HG02571 (cell line): ENCODE results near the gene NQO2.

Source experiments
- ATAC-seq: cut with Tn5 transposase; IDR thresholded peaks from one replicate; pipeline ENCODE4 v1.9.1; 2021; ENCODE audit warnings: mild to moderate bottlenecking, moderate library complexity; ENCODE audit not compliant: unreplicated experiment

The NQO2 gene, protein sequence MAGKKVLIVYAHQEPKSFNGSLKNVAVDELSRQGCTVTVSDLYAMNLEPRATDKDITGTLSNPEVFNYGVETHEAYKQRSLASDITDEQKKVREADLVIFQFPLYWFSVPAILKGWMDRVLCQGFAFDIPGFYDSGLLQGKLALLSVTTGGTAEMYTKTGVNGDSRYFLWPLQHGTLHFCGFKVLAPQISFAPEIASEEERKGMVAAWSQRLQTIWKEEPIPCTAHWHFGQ

DNA sequence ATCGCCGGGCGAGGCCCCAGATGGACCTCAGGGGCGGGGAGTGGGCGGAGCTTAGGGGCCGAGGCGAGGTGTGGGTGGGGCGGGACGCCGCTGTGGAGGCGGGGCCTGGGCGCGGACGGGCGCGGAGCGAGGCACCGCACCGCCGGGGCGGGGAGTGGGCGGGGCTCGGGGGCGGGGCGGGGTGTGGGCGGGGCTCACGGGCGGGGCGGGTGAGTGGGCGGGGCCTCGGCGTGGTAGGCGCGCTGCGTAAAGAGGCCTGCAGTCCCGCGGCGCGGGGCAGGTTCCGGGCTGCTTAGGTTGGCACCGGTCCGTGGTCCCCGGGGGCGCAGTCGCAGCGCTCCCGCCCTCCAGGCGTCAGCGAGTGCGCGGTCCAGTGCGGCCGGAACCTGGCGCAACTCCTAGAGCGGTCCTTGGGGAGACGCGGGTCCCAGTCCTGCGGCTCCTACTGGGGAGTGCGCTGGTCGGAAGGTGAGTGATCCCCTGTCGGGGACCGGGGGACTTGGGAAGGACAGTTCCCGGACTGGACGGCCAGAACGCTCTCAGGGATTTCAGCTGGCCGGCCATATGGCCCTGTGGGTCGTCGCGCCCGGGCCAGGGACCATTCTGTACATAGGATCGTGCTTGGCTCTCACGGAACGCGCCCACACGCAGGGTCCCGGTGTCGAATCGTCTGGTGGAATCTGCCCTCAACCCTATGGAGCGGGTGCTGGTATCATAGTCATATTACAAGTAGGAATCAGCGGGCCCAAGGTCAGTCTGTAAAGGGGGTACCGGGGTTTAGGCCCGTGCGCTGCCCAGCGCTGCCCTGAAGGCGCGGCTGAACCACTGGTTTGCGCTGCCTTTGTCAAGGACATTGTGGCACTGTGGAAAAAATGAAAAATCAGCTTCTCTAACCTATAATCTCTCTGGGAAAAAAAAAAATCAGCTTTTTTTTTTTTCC, at the start of gene NQO2:
TSS of gene NQO2 (plus strand) at position 277 of the 940 bp plus-strand sequence. CDS start 6,659 bp downstream, outside the sequence.
- ATAC-seq, result peak; percentile 69

DNA sequence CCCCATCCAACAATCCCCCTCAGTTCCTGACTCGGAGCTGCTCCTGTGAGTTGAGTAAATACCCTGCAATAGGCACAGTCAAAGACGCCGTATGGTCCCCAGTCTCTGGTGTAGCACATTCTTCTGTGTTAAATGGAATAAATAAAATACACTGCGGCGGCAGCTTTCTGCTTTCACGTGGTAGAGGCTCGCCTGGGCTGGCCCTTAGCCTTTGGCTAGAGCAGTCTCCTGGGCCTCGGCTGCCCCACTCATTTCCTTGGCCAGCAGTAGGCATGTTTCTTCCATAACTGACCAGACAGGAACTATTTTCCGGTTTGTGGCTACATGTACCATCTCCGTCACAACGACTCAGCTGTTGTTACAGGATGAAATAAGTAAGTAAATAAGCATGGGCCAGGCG, 49.0 kb upstream of the NQO2 start:
- no peak for ATAC-seq

DNA sequence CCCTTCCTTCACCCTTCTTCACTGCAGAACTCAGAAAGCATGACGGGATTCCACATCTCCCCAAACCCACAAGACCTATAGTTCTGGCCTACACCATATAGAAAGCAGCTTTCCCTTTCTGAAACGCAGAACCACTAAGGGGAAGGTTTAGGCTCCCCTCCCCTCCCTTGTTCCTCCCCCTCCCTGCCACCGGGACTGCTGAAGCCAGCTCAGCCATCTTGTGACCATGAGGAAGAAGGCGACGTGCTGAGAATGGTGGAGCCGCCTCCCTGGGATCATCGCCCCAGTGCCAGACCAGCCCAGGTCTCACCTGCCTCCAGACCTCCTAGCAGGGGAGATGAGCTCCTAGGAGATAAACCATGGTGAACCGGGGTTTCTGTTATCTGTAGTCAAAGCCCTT, 48.0 kb upstream of the NQO2 start:
- no peak for ATAC-seq

DNA sequence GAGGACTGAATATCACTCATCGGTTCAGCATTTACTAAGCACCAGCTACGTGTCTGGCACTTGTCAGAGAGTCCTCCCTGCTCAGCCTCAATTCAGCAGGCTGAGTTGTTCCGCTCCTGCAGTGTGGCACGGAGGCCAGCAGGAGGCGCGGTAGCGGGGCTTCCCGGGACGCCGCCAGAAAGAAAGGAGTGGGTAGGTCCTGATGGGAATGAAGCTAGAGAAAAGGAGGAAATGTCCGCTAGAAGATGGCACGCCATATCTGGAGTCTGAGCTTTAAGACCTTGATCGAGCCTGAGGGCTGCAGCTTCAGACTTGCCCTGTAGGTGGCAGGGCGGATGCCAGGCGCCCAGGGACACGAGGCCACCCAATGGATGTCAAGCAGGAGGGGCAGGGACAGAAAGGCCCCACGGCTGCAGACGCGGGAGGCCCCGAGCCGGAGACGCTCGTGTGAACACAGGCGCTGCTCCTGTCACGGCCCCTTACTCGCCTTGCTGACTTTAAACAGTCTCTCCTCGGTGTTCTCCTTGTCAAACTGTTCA, 47.1 kb upstream of the NQO2 start:
- no peak for ATAC-seq

DNA sequence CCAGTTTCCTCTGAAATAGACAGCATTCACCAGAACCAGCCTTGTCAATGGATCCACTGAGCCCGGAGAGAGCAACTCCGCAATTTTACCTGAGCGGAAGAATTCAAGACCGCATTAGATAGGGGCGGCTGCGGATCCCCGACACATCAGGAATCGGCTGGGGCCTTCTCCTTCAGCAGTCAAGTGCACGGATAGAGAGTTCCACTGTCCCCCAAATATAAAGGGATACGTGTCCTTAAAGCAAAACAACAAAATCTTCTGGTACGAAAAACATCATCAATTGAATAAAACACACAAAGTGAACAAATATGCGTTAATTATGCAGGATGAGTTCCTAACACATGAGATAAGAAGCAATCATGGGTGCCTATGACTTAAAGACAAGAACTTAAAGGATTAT, 46.6 kb upstream of the NQO2 start:
- ATAC-seq, result no peak

DNA sequence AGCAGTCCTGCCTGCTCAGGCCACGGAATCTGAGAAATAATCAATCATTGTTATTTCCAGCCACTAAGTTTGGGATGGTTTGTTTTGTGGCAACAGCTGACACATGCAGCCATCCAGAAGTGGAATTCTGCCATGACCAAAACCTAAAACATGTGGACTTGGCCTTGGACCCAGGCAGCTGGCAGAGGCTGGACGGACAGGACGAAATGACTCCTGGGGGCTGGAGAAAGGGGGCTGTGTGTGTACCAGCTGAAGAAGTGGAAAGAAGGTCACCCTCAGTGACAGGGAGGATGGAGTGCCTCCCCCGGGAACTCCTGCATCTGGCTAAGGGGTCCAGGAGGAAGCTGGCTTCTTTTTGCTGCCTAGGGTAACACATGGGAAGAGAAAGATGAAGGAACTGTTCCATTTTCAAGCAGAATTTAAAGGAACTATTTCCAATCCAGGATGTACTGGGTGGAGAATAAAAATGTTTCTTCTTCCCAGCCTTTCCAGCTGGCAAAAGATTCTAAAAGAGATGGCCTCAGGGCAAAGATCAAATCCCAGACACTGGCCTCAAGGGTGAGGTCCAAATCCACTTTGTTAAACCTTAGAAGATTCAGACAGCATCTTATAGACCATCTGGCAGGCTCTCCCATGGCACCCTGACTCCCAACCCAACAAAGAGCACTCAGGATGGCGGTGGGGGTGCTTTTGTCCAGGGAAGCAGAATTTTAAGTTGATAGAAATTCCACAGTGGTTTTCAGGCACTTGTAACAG, 42.6 kb upstream of the NQO2 start:
- no peak for ATAC-seq

DNA sequence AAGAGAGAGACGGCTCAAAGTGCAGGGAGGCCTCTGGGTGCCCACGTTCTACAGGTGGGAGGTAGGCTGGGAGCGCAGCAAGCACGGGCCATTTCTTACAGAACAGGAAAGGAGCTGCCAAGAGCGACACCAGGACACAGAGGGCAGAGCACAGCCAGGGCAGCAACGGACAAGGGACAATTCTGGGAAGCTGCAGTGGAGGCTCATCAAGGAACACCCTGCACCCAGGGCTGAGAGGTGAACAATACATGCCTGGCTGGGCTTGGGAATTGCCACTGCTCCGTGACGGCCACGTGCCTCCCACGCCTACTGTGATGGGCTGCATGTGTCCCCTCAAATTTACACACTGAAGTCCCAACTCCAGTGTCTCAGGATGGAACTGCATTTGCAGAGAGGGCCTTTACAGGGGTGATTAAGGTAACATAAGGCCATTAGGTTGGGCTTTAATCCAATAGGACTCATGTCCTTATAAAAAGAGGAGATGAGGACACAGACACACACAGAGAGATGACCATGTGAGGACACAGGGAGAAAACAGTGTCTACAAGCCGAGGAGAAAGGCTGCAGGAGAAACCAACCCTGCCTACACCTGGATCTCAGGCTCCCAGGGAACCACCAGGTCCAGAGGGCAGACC, 41.9 kb upstream of the NQO2 start:
- ATAC-seq, result no peak

DNA sequence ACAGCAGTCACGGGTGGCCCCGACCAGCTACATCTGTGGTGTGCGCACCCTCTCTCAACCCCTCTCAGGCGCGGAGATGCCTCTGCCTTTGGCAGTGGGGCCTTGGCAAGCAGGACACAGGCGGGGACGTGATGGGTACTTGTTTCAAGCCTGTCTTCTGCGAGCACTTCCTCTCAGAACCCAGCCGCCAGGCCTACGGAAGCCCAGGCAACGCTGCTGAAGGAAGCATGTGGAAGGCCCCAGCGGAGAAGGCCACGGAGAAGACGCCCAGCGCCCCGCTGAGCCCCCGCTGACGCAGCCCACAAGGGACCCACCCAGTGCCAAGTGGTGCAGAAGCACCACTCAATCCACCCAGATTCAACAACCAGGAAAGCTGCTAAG, 41.4 kb upstream of the NQO2 start:
- no peak for ATAC-seq

DNA sequence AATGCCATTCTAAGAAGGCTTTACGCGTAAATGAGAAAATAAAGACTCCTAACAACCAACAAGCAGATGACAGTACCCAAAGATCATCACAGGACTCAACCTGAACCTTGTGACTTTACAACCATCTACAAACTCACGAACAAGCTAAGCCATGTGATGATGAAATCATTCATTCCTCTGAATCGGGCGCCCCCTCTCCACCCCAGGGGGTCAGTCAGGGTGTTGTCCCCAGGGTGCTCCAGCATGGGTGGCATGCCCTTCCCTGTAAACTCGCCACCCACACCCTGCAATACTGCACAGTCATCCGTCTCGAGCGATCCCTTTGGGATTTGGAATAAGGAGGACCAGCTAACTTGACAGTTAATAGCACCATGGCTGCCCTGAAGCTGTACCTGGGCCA, 40.9 kb upstream of the NQO2 start:
- ATAC-seq, result no peak

DNA sequence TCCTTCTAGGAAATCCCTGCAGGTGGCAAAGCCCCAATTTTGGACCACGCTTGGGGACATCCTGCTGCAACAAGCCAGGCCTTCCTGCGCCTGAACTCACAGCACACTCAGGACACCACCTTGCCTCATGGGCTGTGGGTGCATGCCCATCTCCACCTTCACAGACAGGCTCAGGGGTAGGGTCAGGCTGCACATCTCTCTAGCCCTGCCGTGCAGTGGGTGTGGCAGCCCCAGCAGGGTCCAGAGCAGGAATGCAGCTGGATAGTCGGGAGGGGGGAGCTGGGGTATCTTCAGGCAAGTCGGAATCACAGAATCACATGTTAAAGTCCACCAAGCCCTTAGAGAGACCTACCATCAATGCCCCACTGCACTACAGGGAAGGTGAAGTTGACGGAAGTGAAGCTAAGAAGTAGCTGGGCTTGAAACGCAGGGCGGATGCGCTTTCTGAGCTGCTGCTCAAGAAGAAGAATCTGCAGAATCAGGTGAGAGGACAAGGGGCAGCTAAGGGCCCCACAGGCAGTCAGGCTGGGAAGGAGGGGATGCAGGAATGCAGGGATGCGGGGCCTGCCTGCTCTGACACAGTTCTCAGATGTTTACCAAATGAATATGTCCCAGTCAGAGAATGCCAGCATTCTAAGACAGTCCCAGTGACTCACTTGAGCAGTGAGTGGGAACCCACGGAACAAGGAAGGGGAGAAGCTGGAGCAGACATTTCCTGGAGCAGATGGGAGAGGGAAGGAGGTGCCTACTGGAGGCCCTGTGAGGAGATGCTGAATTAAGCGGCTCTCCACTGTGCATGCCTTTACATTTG, 39.6 kb upstream of the NQO2 start:
- ATAC-seq, result no peak

DNA sequence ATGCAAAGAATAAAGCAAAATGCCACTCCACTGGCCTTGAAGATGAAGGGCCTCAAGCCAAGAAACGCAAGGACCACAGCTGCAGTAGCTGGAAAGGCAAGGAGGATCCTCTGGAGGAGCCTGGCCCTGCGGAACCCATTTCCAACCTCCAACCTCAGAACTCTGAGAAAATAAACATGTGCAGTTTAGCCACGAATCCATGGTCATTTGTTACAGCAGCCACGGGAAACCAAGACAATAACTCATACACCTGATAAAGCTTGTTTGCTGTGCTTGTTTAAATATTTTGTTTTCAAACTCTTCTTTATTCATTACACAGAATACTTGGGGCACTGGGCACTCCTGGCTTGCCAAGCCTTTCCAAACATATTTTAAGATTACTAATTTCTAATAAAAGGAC, 38.8 kb upstream of the NQO2 start:
- no peak for ATAC-seq

DNA sequence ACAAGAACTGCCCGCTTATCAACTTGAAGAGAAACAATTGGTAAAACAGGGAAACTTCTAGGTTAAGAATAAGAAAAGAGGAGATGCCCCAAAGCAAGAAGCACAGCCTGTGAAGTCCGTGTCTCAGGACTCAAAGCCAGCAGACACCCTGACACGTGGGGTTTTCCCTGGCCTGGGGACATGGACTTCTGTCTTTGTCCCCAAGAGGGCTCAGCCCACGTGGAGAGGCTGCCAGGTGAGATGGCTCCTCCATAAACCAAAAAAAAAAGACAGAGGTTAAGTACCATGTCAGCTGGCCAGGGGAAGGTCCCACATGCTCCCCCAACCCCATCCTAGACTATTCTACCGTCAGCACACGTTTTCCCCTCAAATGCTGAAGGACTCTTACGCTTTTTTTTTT, 38.2 kb upstream of the NQO2 start:
- no peak for ATAC-seq

DNA sequence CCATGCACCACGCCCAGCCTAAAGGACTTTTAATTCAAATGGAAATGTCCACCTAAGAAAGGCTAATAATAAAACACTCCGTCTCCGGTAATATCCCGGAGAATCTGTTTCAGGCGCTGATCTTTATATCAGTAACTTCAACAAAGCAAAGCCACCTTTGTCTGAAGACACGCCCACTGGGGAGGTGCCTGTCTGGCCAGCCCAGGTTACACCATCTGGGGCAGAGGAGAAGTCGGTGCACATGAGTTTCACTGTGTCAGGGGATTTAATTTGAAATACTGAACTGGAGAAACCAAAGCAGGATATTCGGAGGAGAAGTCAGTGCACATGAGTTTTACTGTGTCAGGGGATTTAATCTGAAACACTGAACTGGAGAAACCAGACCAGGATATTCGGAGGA, 37.7 kb upstream of the NQO2 start:
- no peak for ATAC-seq

DNA sequence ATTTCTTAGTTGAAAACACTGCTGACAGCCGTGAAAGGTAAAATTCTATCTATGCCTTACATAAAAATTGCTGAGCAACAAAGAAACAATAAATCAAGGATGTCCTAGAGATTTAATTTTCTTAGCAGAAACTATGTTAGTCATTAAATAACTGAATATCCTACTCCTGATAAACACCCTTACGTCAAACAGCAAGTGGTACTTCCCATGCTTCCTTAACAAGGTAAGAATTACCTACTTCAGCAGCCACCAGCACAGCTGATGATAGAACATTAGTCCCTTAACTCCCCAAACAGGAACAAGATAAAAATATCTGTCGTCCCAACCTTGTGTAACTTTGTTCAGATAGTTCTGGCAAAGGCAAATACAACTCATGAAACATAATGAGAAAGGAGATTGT, 37.1 kb upstream of the NQO2 start:
- no peak for ATAC-seq

DNA sequence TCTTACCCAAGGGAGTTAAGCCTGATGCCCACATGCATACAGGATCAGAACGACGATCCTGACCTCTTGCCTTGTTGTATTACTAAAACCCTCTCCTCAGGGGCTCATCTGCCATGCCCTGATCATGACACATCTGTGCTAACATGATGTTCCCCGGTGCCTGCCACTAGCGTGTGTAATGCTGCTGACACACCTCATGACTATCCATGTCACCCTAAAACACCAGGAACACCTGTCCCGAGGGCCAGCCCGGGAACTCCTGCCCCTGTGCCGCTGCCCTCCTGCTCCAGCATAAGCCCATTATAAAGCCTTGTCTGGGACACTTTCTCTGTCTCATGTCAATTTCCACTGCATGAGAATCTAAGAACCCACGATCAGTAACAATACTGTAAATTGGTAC, 35.9 kb upstream of the NQO2 start:
- no peak for ATAC-seq

DNA sequence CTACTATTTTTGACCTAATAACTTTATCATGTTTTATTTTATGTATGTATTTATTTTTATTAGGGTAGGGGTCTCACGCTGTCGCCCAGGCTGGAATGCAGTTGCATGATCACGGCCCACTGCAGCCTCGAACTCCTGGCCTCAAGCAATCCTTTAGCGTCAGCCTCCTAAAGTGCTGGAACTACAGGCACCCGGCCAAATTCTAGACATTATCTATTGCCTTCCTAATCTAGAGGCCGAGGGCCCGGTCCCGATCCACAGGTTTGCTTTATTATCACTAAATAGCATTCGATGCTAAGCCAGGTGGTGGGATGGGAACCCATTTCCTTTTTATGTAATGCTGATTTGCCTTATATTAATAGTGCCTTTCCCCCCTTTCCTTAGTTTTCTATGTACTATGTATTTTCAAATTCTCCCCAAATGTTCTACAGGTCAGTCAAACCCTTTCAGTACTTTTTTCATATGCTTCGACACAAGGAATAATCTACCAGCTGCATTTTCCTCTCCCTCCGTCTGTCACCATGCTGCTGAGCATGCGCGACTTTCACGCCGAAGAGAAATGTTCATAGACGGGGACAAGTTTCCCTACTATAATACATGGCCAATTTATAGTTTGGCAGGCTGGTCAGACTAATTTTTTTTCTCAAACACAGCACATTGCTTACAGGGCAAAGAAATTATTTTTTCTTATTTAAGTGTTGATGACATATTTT, 34.7 kb upstream of the NQO2 start:
- no peak for ATAC-seq

DNA sequence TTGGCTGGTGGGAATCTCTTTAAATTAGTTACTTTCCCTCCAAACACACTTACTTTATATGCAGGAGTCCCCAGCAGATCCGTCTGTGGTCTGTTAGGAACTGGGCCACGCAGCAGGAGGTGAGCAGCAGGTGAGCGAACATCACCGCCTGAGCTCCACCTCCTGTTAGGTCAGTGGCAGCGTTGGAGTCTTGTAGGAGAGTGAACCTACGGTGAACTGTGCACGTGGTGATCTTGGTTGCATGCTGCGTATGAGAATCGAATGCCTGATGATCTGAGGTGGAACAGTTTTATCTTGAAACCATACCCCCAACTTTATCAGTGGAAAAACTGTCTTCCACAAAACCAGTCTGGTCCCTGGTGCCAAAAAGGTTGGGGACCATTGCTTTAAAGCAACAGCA, 33.3 kb upstream of the NQO2 start:
- no peak for ATAC-seq

DNA sequence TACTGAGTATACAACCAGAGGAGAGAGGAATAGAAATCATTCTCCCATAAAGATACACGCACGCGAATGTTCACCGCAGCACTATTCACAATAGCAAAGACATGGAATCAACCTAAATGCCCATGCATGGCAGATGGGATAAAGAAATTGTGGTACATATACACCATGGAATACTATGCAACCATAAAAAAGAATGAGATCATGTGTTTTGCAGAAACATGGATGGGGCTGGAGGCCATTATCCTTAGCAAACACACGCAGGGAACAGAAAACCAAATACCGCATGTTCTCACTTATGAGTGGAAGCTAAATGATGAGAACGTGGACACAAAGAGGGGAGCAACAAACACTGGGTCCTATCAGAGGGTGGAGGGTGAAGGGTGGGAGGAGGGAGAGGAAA, 31.8 kb upstream of the NQO2 start:
- ATAC-seq, result no peak

DNA sequence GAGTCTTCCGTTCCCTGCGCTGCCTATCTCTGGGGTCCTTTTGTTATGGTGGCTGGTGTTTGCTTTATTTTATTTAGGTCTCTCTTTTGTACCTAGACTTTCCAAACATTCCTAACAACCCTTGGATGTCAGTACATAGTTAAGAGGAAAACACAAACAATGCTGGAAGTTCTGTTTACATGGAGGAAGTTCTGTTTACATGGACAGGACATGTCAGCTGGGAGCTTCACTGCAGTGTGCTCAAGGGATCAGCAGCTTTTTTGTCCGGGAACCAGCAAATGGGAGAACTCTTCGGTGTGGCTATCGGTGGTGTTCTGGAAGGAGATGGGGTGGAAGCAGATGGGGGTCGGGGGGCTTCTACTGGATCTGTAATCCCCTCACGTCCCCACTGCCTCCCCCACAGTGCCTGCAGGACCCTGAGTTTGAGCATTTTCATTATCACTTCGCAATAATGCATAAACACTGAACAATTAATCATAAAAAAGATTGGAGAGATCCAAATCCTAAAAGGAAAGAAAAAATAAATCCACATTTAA, 31.0 kb upstream of the NQO2 start:
- ATAC-seq, result no peak
